A673 (cell line): ENCODE data around the gene FBXL7.

Experiments used
- EZH2 ChIP-seq: fragments of 200-600 bp; sonication (generic); IDR thresholded peaks from 2 replicates; pipeline ENCODE4 v1.6.1; 2017; ENCODE audit warnings: borderline replicate concordance, low read depth, mild to moderate bottlenecking, mixed read lengths, antibody characterized with exemption, low read length; ENCODE audit not compliant: poor library complexity, severe bottlenecking
- TF ChIP-seq, protein P1 (sequence below): fragments of 300-800, 200-600 bp; sonication (generic); conservative IDR thresholded peaks from 2 replicates; pipeline ENCODE4 v1.5.1; 2017; ENCODE audit warnings: low read depth, mild to moderate bottlenecking, antibody characterized with exemption, low read length, moderate library complexity, mixed read lengths

DNA sequence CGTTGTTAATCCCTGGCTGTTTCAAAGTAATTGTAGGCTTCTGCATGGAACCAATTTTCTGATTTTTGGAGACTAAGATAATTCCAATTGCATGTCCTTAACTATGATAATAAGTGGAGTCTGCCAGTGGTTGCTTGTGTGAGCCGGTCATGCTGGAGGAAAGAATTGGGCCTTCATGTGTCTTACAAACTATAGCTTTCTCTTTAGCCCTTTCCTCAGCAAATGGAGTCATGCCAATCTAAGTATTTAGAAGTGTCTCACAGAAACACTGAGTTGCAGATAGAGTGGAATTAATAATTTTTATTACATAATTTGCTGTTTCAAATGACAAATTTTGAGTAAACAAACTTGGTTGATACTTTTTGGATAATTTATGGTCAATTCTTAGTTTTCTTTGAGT, 200.4 kb downstream of the FBXL7 start:
- TF ChIP-seq, protein P1, sequence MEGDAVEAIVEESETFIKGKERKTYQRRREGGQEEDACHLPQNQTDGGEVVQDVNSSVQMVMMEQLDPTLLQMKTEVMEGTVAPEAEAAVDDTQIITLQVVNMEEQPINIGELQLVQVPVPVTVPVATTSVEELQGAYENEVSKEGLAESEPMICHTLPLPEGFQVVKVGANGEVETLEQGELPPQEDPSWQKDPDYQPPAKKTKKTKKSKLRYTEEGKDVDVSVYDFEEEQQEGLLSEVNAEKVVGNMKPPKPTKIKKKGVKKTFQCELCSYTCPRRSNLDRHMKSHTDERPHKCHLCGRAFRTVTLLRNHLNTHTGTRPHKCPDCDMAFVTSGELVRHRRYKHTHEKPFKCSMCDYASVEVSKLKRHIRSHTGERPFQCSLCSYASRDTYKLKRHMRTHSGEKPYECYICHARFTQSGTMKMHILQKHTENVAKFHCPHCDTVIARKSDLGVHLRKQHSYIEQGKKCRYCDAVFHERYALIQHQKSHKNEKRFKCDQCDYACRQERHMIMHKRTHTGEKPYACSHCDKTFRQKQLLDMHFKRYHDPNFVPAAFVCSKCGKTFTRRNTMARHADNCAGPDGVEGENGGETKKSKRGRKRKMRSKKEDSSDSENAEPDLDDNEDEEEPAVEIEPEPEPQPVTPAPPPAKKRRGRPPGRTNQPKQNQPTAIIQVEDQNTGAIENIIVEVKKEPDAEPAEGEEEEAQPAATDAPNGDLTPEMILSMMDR, result no peak
- TF ChIP-seq EZH2, result no peak
